ENCODE measurements around the gene PALB2.

PALB2 gene

DNA sequence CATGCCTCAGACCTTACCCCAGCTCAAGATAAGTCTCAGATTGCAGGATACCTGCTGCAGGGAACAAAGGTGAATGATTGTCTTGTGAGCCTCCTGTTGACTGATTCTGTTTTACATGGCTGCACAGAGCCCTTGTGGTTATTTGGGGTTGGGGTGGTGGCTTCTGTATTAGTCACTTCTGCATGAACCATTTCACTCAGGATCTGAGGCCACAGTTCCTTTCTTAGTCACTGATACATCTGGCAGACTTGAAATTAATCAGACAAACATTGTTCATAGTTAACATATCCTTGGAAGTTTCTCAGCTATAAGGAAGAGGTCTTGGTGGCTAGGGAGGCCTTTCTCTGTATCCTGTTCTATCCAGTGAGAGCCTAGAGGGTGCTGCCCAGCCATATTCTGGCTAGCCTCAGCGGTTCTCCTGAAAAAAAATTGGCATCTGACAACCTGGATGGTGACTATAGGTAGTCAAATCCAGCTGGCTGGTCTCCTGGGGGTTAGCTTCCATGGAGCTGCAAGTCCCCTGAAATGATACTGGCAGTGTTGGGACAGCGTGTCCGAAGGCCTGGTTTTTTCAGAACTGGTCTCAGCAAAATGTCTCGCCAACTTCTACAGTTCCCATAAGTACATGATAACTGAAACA, 29.1 kb upstream of the PALB2 start:
- H3K79me2 ChIP-seq (ENCODE audit: control insufficient read depth, insufficient read depth, low read length): no peaks in the 10 kb centered on the region
- H3K4me1 ChIP-seq (ENCODE audit: control insufficient read depth, low read depth, low read length): no peaks in the 10 kb centered on the region
- no peak overlapping the region for H3K18ac ChIP-seq (ENCODE audit: low read length)
- no peaks in the 10 kb centered on the region for H3K27me3 ChIP-seq (ENCODE audit: insufficient read depth, low read length, poor library complexity)
- H2BK120ac ChIP-seq (ENCODE audit: low read depth, low read length): no peak overlapping the region
- peaks cover 10% of the 10 kb centered on the region for H3K36me3 ChIP-seq (ENCODE audit: control insufficient read depth, insufficient read depth, low read length)
- H2BK15ac ChIP-seq (replicated peaks; ENCODE audit: low read depth): no peak overlapping the region
- H3K4me2 ChIP-seq (ENCODE audit: low read length): no peak overlapping the region
- H3K79me1 ChIP-seq (ENCODE audit: low read length): no peaks in the 10 kb centered on the region
- DNase-seq: no peak
- H3K4me3 ChIP-seq (ENCODE audit: low read length): no peak overlapping the region
- H3K4ac ChIP-seq (ENCODE audit: low read depth, low read length): no peak overlapping the region
- no peak overlapping the region for H2AK5ac ChIP-seq (ENCODE audit: low read length)
- no peak overlapping the region for H4K5ac ChIP-seq (ENCODE audit: low read length)
- no CpG with 5 or more reads among the region's 4 CpGs for WGBS (ENCODE audit: extremely low coverage, insufficient coverage, low lambda C conversion rate)
- H4K8ac ChIP-seq (ENCODE audit: low read depth, low read length): no peak overlapping the region
- H3K56ac ChIP-seq (ENCODE audit: low read length): no peak overlapping the region
- H3K27ac ChIP-seq (ENCODE audit: low read depth, low read length): no peak overlapping the region
- H3K9ac ChIP-seq (ENCODE audit: low read length): no peak overlapping the region
- H3K23ac ChIP-seq (ENCODE audit: low read length): no peak overlapping the region
- H2BK5ac ChIP-seq (ENCODE audit: low read length): no peak overlapping the region

DNA sequence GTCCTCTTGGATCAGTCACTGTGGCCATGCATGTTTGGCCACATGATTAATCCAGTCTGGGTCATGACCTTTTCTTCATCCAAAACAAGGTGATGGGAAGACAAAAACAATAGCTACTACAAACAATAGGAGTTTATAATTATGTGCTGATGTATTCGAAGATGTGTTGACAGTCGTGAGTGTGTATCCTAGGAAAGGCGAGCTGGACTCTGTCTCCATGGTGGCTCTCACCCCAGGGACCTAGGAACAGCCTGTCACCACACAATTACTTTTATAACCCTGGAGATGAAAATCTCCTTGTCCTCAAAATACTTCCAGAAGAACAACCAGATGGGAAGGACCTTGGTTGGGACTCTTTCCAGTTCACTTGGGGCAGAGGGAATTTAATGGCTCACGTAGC, 27.8 kb upstream of the PALB2 start:
- Histone ChIP-seq H3K79me1 (ENCODE audit: low read length) (no peaks in the 10 kb centered on the region), H3K27me3 (ENCODE audit: insufficient read depth, low read length, poor library complexity) (no peaks in the 10 kb centered on the region), H2BK120ac (ENCODE audit: low read depth, low read length) (no peak overlapping the region), H3K27ac (ENCODE audit: low read depth, low read length) (no peak overlapping the region), H3K23ac (ENCODE audit: low read length) (no peak overlapping the region), H3K18ac (ENCODE audit: low read length) (no peak overlapping the region), H3K36me3 (ENCODE audit: control insufficient read depth, insufficient read depth, low read length) (peaks cover 13% of the 10 kb centered on the region), H4K5ac (ENCODE audit: low read length) (no peak overlapping the region), H3K4me3 (ENCODE audit: low read length) (no peak overlapping the region), H3K4me2 (ENCODE audit: low read length) (no peak overlapping the region), H3K4me1 (ENCODE audit: control insufficient read depth, low read depth, low read length) (no peaks in the 10 kb centered on the region), H2BK5ac (ENCODE audit: low read length) (no peak overlapping the region), H4K8ac (ENCODE audit: low read depth, low read length) (no peak overlapping the region), H2AK5ac (ENCODE audit: low read length) (no peak overlapping the region), H3K79me2 (ENCODE audit: control insufficient read depth, insufficient read depth, low read length) (no peaks in the 10 kb centered on the region), H3K4ac (ENCODE audit: low read depth, low read length) (no peak overlapping the region), H3K9ac (ENCODE audit: low read length) (no peak overlapping the region), H3K56ac (ENCODE audit: low read length) (no peak overlapping the region), H2BK15ac (replicated peaks; ENCODE audit: low read depth) (no peak overlapping the region)
- WGBS (ENCODE audit: extremely low coverage, insufficient coverage, low lambda C conversion rate): no CpG with 5 or more reads among the region's 4 CpGs
- DNase-seq: no peak

DNA sequence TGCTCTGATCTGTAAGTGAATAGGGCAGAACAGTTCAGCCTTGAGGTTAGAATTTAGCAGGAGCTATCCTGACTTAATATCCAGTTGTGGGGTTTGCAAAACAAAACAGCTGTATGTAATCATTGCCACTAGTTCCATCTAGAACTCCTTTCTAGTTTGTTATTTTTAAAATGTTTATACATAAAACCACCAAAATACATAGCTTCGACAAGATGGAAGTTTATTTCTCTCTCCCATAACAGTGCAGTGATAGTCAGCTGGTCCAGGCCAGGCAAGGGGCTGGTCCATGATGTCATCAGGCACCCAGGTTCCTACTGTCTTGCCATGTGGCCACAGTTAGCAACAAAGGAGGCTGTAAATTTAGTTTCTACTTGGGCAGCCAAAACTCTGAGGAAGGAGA, 27.1 kb upstream of the PALB2 start:
- H3K9ac ChIP-seq (ENCODE audit: low read length): no peak overlapping the region
- H3K23ac ChIP-seq (ENCODE audit: low read length): no peak overlapping the region
- H2AK5ac ChIP-seq (ENCODE audit: low read length): no peak overlapping the region
- no peak overlapping the region for H2BK120ac ChIP-seq (ENCODE audit: low read depth, low read length)
- H2BK5ac ChIP-seq (ENCODE audit: low read length): no peak overlapping the region
- H3K4me3 ChIP-seq (ENCODE audit: low read length): no peak overlapping the region
- no peak overlapping the region for H4K5ac ChIP-seq (ENCODE audit: low read length)
- no peaks in the 10 kb centered on the region for H3K79me2 ChIP-seq (ENCODE audit: control insufficient read depth, insufficient read depth, low read length)
- H3K56ac ChIP-seq (ENCODE audit: low read length): no peak overlapping the region
- H4K8ac ChIP-seq (ENCODE audit: low read depth, low read length): no peak overlapping the region
- H3K4ac ChIP-seq (ENCODE audit: low read depth, low read length): no peak overlapping the region
- no peak for DNase-seq
- H2BK15ac ChIP-seq (replicated peaks; ENCODE audit: low read depth): no peak overlapping the region
- H3K27me3 ChIP-seq (ENCODE audit: insufficient read depth, low read length, poor library complexity): no peaks in the 10 kb centered on the region
- H3K79me1 ChIP-seq (ENCODE audit: low read length): no peaks in the 10 kb centered on the region
- H3K36me3 ChIP-seq (ENCODE audit: control insufficient read depth, insufficient read depth, low read length): peaks cover 13% of the 10 kb centered on the region
- H3K4me2 ChIP-seq (ENCODE audit: low read length): no peak overlapping the region
- no CpG with 5 or more reads among the region's 1 CpG for WGBS (ENCODE audit: extremely low coverage, insufficient coverage, low lambda C conversion rate)
- no peak overlapping the region for H3K27ac ChIP-seq (ENCODE audit: low read depth, low read length)
- no peak overlapping the region for H3K18ac ChIP-seq (ENCODE audit: low read length)
- no peaks in the 10 kb centered on the region for H3K4me1 ChIP-seq (ENCODE audit: control insufficient read depth, low read depth, low read length)

DNA sequence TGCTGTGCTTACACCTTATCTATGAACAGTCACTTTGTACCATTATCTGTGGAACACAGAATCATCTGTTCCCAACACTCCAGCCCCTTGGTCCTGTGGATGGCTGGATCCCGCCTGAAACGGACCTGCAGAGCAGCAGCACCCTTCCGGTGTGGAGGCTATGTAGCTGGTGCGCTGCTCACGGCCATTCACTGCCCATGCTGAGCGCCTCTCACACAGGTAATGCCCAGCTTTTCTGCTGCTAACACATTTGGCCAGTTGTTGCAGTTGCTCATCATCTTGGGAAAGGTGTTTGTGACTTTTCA, 26.2 kb upstream of the PALB2 start:
- Histone ChIP-seq H2BK15ac (replicated peaks; ENCODE audit: low read depth) (no peak overlapping the region), H3K79me1 (ENCODE audit: low read length) (no peaks in the 10 kb centered on the region), H3K4me1 (ENCODE audit: control insufficient read depth, low read depth, low read length) (no peaks in the 10 kb centered on the region), H4K8ac (ENCODE audit: low read depth, low read length) (no peak overlapping the region), H2AK5ac (ENCODE audit: low read length) (no peak overlapping the region), H3K9ac (ENCODE audit: low read length) (no peak overlapping the region), H3K27me3 (ENCODE audit: insufficient read depth, low read length, poor library complexity) (no peaks in the 10 kb centered on the region), H3K4ac (ENCODE audit: low read depth, low read length) (no peak overlapping the region), H3K18ac (ENCODE audit: low read length) (no peak overlapping the region), H2BK5ac (ENCODE audit: low read length) (no peak overlapping the region), H2BK120ac (ENCODE audit: low read depth, low read length) (no peak overlapping the region), H3K27ac (ENCODE audit: low read depth, low read length) (no peak overlapping the region), H3K79me2 (ENCODE audit: control insufficient read depth, insufficient read depth, low read length) (no peaks in the 10 kb centered on the region), H3K36me3 (ENCODE audit: control insufficient read depth, insufficient read depth, low read length) (peaks cover 13% of the 10 kb centered on the region), H3K4me3 (ENCODE audit: low read length) (no peak overlapping the region), H3K4me2 (ENCODE audit: low read length) (no peak overlapping the region), H4K5ac (ENCODE audit: low read length) (no peak overlapping the region), H3K23ac (ENCODE audit: low read length) (no peak overlapping the region), H3K56ac (ENCODE audit: low read length) (no peak overlapping the region)
- no CpG with 5 or more reads among the region's 6 CpGs for WGBS (ENCODE audit: extremely low coverage, insufficient coverage, low lambda C conversion rate)
- no peak for DNase-seq

DNA sequence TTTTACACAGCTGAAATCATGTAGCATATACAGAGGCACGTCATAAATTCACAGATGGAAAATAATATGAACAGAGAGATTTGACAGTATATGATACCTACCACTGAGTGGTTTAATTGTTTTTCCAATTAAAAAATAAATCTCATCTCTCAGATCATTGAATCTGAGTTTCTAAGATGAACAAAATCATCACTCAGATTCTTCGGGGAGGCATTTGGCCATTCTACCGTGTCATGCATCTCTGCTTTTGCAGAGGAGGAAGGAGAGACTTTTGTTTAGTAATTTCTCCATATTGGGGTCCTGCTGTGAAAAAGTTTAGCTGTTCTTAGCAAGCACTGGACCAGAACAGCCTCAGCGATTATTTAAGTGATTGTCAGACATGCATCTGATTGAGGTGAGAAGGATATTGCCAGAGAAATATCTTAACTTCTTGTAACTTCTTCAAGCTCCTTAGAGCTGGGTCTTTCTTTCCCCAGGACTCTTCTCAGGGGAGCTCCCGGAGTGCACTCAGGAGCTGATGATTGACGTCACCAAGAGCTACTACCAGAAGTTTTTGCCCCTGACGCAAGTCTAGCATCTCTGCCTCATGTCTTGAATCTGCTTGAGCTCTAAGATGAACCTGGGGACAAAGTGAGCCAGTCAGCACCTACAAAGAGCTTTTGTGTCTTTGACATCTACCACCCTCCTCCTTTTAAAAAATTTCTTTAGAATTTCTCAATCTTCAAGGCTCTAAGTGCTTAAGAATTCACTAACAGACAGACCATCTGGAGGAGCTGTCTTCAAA, 25.7 kb upstream of the PALB2 start:
- Histone ChIP-seq H3K23ac (ENCODE audit: low read length) (no peak overlapping the region), H2AK5ac (ENCODE audit: low read length) (no peak overlapping the region), H2BK15ac (replicated peaks; ENCODE audit: low read depth) (no peak overlapping the region), H3K4ac (ENCODE audit: low read depth, low read length) (no peak overlapping the region), H3K27me3 (ENCODE audit: insufficient read depth, low read length, poor library complexity) (no peaks in the 10 kb centered on the region), H2BK5ac (ENCODE audit: low read length) (no peak overlapping the region), H3K4me1 (ENCODE audit: control insufficient read depth, low read depth, low read length) (no peaks in the 10 kb centered on the region), H3K79me1 (ENCODE audit: low read length) (no peaks in the 10 kb centered on the region), H3K36me3 (ENCODE audit: control insufficient read depth, insufficient read depth, low read length) (peaks cover 13% of the 10 kb centered on the region), H3K18ac (ENCODE audit: low read length) (no peak overlapping the region), H3K79me2 (ENCODE audit: control insufficient read depth, insufficient read depth, low read length) (no peaks in the 10 kb centered on the region), H3K4me2 (ENCODE audit: low read length) (no peak overlapping the region), H4K5ac (ENCODE audit: low read length) (no peak overlapping the region), H3K27ac (ENCODE audit: low read depth, low read length) (no peak overlapping the region), H3K4me3 (ENCODE audit: low read length) (no peak overlapping the region), H3K9ac (ENCODE audit: low read length) (no peak overlapping the region), H3K56ac (ENCODE audit: low read length) (no peak overlapping the region), H2BK120ac (ENCODE audit: low read depth, low read length) (no peak overlapping the region), H4K8ac (ENCODE audit: low read depth, low read length) (no peak overlapping the region)
- DNase-seq: no peak
- no CpG with 5 or more reads among the region's 7 CpGs for WGBS (ENCODE audit: extremely low coverage, insufficient coverage, low lambda C conversion rate)

DNA sequence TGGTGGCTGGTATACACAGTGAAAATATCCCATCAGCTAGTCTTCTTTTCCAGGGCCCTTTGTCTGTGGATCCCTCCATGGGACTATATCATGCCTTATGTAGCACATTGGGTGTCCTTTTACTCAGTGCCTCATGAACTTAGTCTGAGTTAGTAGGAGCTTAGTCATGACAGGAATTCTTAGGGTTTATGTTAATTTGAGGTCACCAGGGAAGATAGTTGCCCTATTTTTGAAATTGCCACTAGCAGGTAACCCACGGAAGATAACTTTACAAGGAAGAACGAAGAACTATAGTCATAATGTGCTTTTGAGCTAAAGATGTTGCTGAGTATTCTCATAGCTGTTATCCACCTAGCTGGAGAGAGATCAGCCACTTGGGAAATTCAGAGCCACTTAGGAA, 22.8 kb upstream of the PALB2 start:
- no peak for DNase-seq
- WGBS (ENCODE audit: extremely low coverage, insufficient coverage, low lambda C conversion rate): no CpG with 5 or more reads among the region's 2 CpGs

More for the DNA sequence above, 22.8 kb upstream of the PALB2 start:
- Histone ChIP-seq H2BK120ac (ENCODE audit: low read depth, low read length) (no peak overlapping the region), H3K4me1 (ENCODE audit: control insufficient read depth, low read depth, low read length) (no peaks in the 10 kb centered on the region), H3K27me3 (ENCODE audit: insufficient read depth, low read length, poor library complexity) (no peaks in the 10 kb centered on the region), H3K27ac (ENCODE audit: low read depth, low read length) (no peak overlapping the region), H3K4me2 (ENCODE audit: low read length) (no peak overlapping the region), H3K9ac (ENCODE audit: low read length) (no peak overlapping the region), H3K36me3 (ENCODE audit: control insufficient read depth, insufficient read depth, low read length) (peaks cover 8% of the 10 kb centered on the region), H3K18ac (ENCODE audit: low read length) (no peak overlapping the region), H3K4me3 (ENCODE audit: low read length) (no peak overlapping the region), H3K79me2 (ENCODE audit: control insufficient read depth, insufficient read depth, low read length) (no peaks in the 10 kb centered on the region), H4K8ac (ENCODE audit: low read depth, low read length) (no peak overlapping the region), H2BK15ac (replicated peaks; ENCODE audit: low read depth) (no peak overlapping the region), H2AK5ac (ENCODE audit: low read length) (no peak overlapping the region), H3K79me1 (ENCODE audit: low read length) (no peaks in the 10 kb centered on the region), H3K56ac (ENCODE audit: low read length) (no peak overlapping the region), H3K4ac (ENCODE audit: low read depth, low read length) (no peak overlapping the region), H3K23ac (ENCODE audit: low read length) (no peak overlapping the region), H2BK5ac (ENCODE audit: low read length) (no peak overlapping the region), H4K5ac (ENCODE audit: low read length) (no peak overlapping the region)
